ENCODE results near the gene LGI4.

The LGI4 gene

GRCh38 chr19:35126624-35126959 lies 8.3 kb downstream of the LGI4 start:
- TF ChIP-seq ZNF565 (CRISPR knock-in tag; conservative IDR thresholded peaks at IDR 0.05; ENCODE audit: low read depth) = no peak
- TF ChIP-seq PATZ1 (CRISPR knock-in tag; IDR thresholded peaks at IDR 0.05; ENCODE audit: borderline replicate concordance) = no peak
- TF ChIP-seq TCF4 (CRISPR knock-in tag; IDR thresholded peaks at IDR 0.05; ENCODE audit: borderline replicate concordance) = no peak
- no peak for TF ChIP-seq BACH2 (CRISPR knock-in tag; IDR thresholded peaks at IDR 0.05; ENCODE audit: borderline replicate concordance)
- TF ChIP-seq TOX (CRISPR knock-in tag; IDR thresholded peaks at IDR 0.05; ENCODE audit: borderline replicate concordance) = no peak
- no peak for TF ChIP-seq ARNTL (CRISPR knock-in tag; IDR thresholded peaks at IDR 0.05; ENCODE audit: borderline replicate concordance, low read depth)
- TF ChIP-seq CREB5 (CRISPR knock-in tag; IDR thresholded peaks at IDR 0.05; ENCODE audit: low read depth) = no peak
- no peak for TF ChIP-seq RARB (CRISPR knock-in tag; IDR thresholded peaks at IDR 0.05)
- TF ChIP-seq PPARA (CRISPR knock-in tag; IDR thresholded peaks at IDR 0.05; ENCODE audit: borderline replicate concordance) = no peak
- TF ChIP-seq CSRNP3 (CRISPR knock-in tag; IDR thresholded peaks at IDR 0.05) = no peak
- no peak for TF ChIP-seq ZNF70 (CRISPR knock-in tag; IDR thresholded peaks at IDR 0.05)
- no peak for TF ChIP-seq GLIS3 (CRISPR knock-in tag; IDR thresholded peaks at IDR 0.05)
- TF ChIP-seq ISL1 (CRISPR knock-in tag; IDR thresholded peaks at IDR 0.05) = no peak
- TF ChIP-seq TSHZ2 (CRISPR knock-in tag; IDR thresholded peaks at IDR 0.05) = no peak
- no peak for TF ChIP-seq SNAI2 (CRISPR knock-in tag; IDR thresholded peaks at IDR 0.05)
- no peak for TF ChIP-seq ZNF8 (CRISPR knock-in tag; IDR thresholded peaks at IDR 0.05)
- TF ChIP-seq ESRRG (CRISPR knock-in tag; IDR thresholded peaks at IDR 0.05) = no peak
- no peak for TF ChIP-seq ZC3H10 (CRISPR knock-in tag; IDR thresholded peaks at IDR 0.05)
- TF ChIP-seq POU6F1 (CRISPR knock-in tag; IDR thresholded peaks at IDR 0.05; ENCODE audit: borderline replicate concordance, low read depth) = no peak
- TF ChIP-seq CSDC2 (CRISPR knock-in tag; IDR thresholded peaks at IDR 0.05) = no peak

GRCh38 chr19:35125749-35126623 lies 8.9 kb downstream of the LGI4 start:
- no peak for ATAC-seq
- TF ChIP-seq ZNF8 (CRISPR knock-in tag; IDR thresholded peaks at IDR 0.05) (no peak), POU6F1 (CRISPR knock-in tag; IDR thresholded peaks at IDR 0.05; ENCODE audit: borderline replicate concordance, low read depth) (no peak), ZFP3 (CRISPR knock-in tag; IDR thresholded peaks at IDR 0.05) (no peak), ZNF565 (CRISPR knock-in tag; conservative IDR thresholded peaks at IDR 0.05; ENCODE audit: low read depth) (no peak), GLIS3 (CRISPR knock-in tag; IDR thresholded peaks at IDR 0.05) (no peak), TSHZ2 (CRISPR knock-in tag; IDR thresholded peaks at IDR 0.05) (no peak), RARB (CRISPR knock-in tag; IDR thresholded peaks at IDR 0.05) (no peak), CSDC2 (CRISPR knock-in tag; IDR thresholded peaks at IDR 0.05) (no peak), TOX (CRISPR knock-in tag; IDR thresholded peaks at IDR 0.05; ENCODE audit: borderline replicate concordance) (no peak), SNAI2 (CRISPR knock-in tag; IDR thresholded peaks at IDR 0.05) (no peak)

More at GRCh38 chr19:35126624-35126959, 8.3 kb downstream of the LGI4 start:
- no peak for ATAC-seq
